Neutrophil (primary cell): ENCODE data around the gene ARL8B.

ENCODE experiments used
- H3K27ac ChIP-seq: fragments of 200-600 bp; sonication (generic); 2 replicates; pipeline ENCODE4 v1.5.1; 2016; ENCODE audit warnings: mild to moderate bottlenecking, moderate library complexity
- H3K27me3 ChIP-seq: fragments of 200-600 bp; sonication (generic); 2 replicates; pipeline ENCODE4 v1.6.0; 2016; ENCODE audit warnings: mild to moderate bottlenecking
- H3K36me3 ChIP-seq: fragments of 200-600 bp; sonication (generic); 2 replicates; pipeline ENCODE4 v1.5.1; 2017
- H3K4me1 ChIP-seq, 2 experiments: fragments of 200-600 bp in 1 of 2; sonication (generic) in 1 of 2; 1 replicate in 1 of 2; 2 replicates in 1 of 2; pipeline versions ENCODE4 v1.5.1 to v1.6.1; 2013 to 2016; ENCODE audit warnings: low read depth in 1 of 2, low read length in 1 of 2, mild to moderate bottlenecking in 1 of 2, moderate library complexity in 1 of 2; ENCODE audit not compliant: control insufficient read depth in 1 of 2, insufficient read depth in 1 of 2
- H3K4me3 ChIP-seq, 2 experiments: fragments of 200-600 bp in 1 of 2; sonication (generic) in 1 of 2; 1 replicate in 1 of 2; 2 replicates in 1 of 2; pipeline ENCODE4 v1.5.1; 2013 to 2016; ENCODE audit warnings: low read depth in 1 of 2, low read length in 1 of 2, mild to moderate bottlenecking in 1 of 2, moderate library complexity in 1 of 2
- H3K9me3 ChIP-seq: fragments of 200-600 bp; sonication (generic); 2 replicates; pipeline ENCODE4 v1.5.1; 2016
- TF ChIP-seq, protein P1 (sequence below): fragments of 200-600 bp; sonication (generic); IDR thresholded peaks from 2 replicates; pipeline ENCODE4 v1.5.1; 2016; ENCODE audit warnings: antibody characterized with exemption

The ARL8B gene

DNA sequence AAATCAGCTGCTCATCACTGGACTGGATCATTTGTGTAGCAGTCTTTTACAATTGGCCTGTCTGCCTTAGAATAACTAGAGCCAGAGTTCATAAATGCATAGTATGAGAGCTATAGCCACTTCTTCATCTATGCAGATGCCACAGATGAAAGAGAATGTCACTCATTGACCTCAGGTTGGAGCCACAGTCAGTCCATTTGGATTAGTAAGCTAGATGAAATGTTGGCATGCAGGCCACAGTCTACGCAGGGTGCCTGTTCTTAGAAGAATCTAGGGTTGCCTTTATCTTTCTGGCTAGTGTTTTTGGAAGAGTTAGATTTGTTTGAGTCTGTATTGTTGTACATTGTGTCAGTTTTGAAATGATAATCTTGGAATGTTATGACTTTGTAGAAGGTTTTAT lies 40.0 kb downstream of the ARL8B start:
- no peak overlapping the region for H3K4me3 ChIP-seq
- TF ChIP-seq, protein P1, sequence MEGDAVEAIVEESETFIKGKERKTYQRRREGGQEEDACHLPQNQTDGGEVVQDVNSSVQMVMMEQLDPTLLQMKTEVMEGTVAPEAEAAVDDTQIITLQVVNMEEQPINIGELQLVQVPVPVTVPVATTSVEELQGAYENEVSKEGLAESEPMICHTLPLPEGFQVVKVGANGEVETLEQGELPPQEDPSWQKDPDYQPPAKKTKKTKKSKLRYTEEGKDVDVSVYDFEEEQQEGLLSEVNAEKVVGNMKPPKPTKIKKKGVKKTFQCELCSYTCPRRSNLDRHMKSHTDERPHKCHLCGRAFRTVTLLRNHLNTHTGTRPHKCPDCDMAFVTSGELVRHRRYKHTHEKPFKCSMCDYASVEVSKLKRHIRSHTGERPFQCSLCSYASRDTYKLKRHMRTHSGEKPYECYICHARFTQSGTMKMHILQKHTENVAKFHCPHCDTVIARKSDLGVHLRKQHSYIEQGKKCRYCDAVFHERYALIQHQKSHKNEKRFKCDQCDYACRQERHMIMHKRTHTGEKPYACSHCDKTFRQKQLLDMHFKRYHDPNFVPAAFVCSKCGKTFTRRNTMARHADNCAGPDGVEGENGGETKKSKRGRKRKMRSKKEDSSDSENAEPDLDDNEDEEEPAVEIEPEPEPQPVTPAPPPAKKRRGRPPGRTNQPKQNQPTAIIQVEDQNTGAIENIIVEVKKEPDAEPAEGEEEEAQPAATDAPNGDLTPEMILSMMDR, result no peak
- H3K9me3 ChIP-seq, result no peaks in the 10 kb centered on the region
- H3K27me3 ChIP-seq, result no peaks in the 10 kb centered on the region
- H3K4me1 ChIP-seq, result peaks cover 8 to 44% of the 10 kb centered on the region in 2 experiments
- H3K27ac ChIP-seq, result peak overlapping the region; percentile 36
- H3K36me3 ChIP-seq, result no peaks in the 10 kb centered on the region

DNA sequence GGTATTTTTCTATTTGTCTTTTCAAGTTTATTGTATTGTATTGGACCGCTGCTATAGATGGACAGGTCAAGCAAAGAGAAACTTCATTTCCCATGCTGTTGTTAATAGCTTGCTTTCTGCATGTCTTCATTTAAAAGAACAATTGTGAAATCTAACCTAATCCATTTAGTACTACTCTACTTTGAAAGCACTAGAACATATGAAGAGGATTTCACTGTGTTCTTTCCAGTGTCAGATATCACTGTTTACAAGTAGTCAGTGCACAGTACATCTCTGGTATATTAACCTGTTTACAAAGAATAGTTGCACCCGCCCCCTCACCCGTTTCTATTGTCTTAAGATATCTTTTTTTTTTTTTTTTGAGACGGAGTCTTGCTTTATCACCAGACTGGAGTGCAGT lies 43.6 kb downstream of the ARL8B start:
- H3K4me1 ChIP-seq, result peaks cover 20 to 56% of the 10 kb centered on the region in 2 experiments
- peak overlapping the region; percentile 32 for H3K27ac ChIP-seq
- no peak overlapping the region for H3K4me3 ChIP-seq
- H3K9me3 ChIP-seq, result no peaks in the 10 kb centered on the region
- H3K27me3 ChIP-seq, result no peaks in the 10 kb centered on the region
- TF ChIP-seq, protein P1, result no peak
- H3K36me3 ChIP-seq, result no peaks in the 10 kb centered on the region

DNA sequence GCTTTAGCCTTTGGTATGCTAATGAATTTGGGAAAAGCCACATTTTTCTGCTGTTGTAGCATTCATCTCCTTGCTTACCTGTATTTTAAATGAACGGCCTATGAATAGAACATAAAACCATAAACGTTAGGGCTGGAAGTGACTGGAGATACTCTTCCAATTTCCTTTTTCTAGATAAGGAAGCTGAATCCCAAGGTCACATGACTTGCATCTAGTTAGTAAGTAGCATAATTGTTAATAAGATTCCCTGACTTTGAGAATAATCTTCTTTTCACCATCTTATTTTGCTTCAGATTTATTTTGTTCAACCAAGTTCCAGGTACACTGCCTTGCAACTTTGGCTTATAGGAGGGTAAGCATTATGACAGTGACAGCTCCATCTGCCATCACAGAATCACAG lies 44.8 kb downstream of the ARL8B start:
- no peaks in the 10 kb centered on the region for H3K9me3 ChIP-seq
- peak overlapping the region; percentile 54 for H3K27ac ChIP-seq
- peaks cover 9% of the 10 kb centered on the region for H3K36me3 ChIP-seq
- H3K4me3 ChIP-seq, result no peak overlapping the region
- no peaks in the 10 kb centered on the region for H3K27me3 ChIP-seq
- TF ChIP-seq, protein P1, result no peak
- peaks cover 17 to 45% of the 10 kb centered on the region in 2 experiments for H3K4me1 ChIP-seq

DNA sequence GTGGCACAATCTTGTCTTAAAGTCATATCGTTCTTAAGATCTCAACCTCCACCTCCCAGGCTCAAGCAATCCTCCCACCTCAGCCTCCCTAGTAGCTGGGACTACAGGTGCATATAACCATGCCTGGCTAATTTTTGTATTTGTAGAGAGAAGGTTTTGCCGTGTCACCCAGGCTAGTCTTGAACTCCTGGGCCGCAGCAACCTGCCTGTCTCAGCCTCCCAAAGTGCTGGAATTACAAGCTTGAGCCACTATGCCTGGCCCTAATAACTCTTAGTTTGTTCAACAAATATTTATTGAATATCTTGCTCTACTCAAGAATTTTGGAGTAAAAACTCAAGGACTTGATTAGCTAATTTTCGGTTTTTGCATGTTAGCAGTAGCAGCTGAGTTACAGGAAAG lies 46.0 kb downstream of the ARL8B start:
- Histone ChIP-seq H3K27ac (peak overlapping the region; percentile 54), H3K4me3 (no peak overlapping the region), H3K9me3 (no peaks in the 10 kb centered on the region), H3K36me3 (peaks cover 22% of the 10 kb centered on the region), H3K4me1 (peaks cover 17 to 43% of the 10 kb centered on the region in 2 experiments), H3K27me3 (no peaks in the 10 kb centered on the region)
- TF ChIP-seq, protein P1, result no peak

DNA sequence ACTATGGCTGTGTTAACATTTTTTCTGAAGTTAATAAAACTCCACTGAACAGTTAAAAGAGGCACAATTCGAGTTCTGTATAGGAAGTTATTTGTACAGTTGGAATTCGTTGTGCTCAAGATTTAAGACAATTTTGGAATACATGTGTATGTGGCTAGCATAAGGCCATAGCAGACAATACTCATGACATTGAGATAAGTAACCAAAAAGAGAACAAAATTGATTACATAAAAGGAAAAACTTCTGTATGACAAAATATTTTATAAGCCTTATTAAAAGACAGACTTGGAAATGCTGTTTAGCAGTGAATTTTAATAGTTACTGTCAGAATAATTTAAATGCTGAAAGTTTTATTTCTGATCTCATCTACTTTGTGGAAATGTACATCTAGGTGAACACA lies 47.7 kb downstream of the ARL8B start:
- Histone ChIP-seq H3K27me3 (no peaks in the 10 kb centered on the region), H3K4me3 (no peak overlapping the region), H3K36me3 (peaks cover 34% of the 10 kb centered on the region), H3K27ac (peak overlapping the region; percentile 12), H3K4me1 (peaks cover 17 to 41% of the 10 kb centered on the region in 2 experiments), H3K9me3 (no peaks in the 10 kb centered on the region)
- TF ChIP-seq, protein P1, result no peak

DNA sequence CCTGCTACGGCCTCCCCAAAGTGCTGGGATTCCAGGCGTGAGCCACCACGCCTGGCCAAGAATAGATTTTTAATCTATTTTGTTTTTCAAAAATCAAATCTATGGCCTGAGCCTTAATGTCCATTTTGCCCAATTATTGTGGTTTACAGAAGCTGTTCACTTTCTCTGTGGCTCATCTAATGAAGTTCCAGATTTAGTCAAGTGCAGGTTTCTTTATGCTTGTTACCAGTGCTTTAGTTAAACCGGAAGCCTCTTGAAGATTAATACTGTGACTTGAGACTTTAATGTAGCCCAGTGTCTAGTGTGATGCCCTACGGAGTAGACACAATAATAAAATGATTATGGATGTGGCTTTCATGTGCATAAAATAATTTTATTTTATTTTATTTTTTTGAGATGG lies 48.9 kb downstream of the ARL8B start:
- no peak overlapping the region for H3K27ac ChIP-seq
- H3K27me3 ChIP-seq, result no peaks in the 10 kb centered on the region
- H3K4me1 ChIP-seq, result peaks cover 12 to 30% of the 10 kb centered on the region in 2 experiments
- TF ChIP-seq, protein P1, result no peak
- no peak overlapping the region for H3K4me3 ChIP-seq
- peaks cover 46% of the 10 kb centered on the region for H3K36me3 ChIP-seq
- no peaks in the 10 kb centered on the region for H3K9me3 ChIP-seq
